GM12878 (cell line): ENCODE data around the gene ARID1A. TPM values are rescaled to one million over a fixed set of nuclear protein-coding genes. Genes with fewer than 3 reads are reported as not detected.

Experiments
- ATAC-seq: fragments of 200-7000 bp; cut with Tn5 transposase; 3 replicates; pipeline ENCODE4 v1.9.1; 2020; ENCODE audit warnings: mild to moderate bottlenecking, moderate library complexity
- BruUV-seq: library from RNA; stranded (reverse); fragments of 400-500 nt; replicated peaks from 2 replicates; lab custom pipeline; 2021; lab: Mats Ljungman, UMichigan
- CTCF ChIA-PET: fragments of 300-600 bp; sonication (Branson Sonifier 250); formaldehyde crosslinking; extraction: SDS; loops from one replicate; lab custom pipeline; 2021; ENCODE audit warnings: inconsistent platforms; lab: Yijun Ruan, JAX
- POLR2A ChIA-PET: fragments of 350-600 bp; formaldehyde crosslinking; extraction: SDS; loops from one replicate; lab custom pipeline; 2021; ENCODE audit warnings: inconsistent platforms; lab: Charles Lee
- RAD21 ChIA-PET: fragments of 300-600 bp; sonication (Branson Sonifier 250); formaldehyde crosslinking; loops from one replicate; lab custom pipeline; 2023; ENCODE audit warnings: antibody characterized with exemption; ENCODE audit not compliant: unreplicated experiment; lab: Charles Lee
- SMC1A ChIA-PET: fragments of 300-600 bp; sonication (Branson Sonifier 250); formaldehyde crosslinking; loops from one replicate; lab custom pipeline; 2023; ENCODE audit not compliant: unreplicated experiment, uncharacterized antibody; lab: Charles Lee
- DNase-seq: peaks from one replicate; pipeline ENCODE4 v3.0.0-alpha.2; 2011; ENCODE audit warnings: low read depth, low spot score
- FAIRE-seq: peaks from 3 replicates; lab custom pipeline; 2011; peaks lifted over from hg19 to GRCh38; lab: Jason Lieb, UNC
- H2AFZ ChIP-seq: 2 replicates; pipeline ENCODE4 v1.6.0; 2011; ENCODE audit warnings: low read depth, low read length, control low read depth; ENCODE audit not compliant: control insufficient read depth
- H3K27ac ChIP-seq: 2 replicates; pipeline ENCODE4 v1.5.1; 2011; ENCODE audit warnings: control low read depth; ENCODE audit not compliant: control insufficient read depth, insufficient read depth
- H3K27me3 ChIP-seq, 2 experiments: replicated peaks in 1 of 2; 2 replicates each; pipeline versions ENCODE4 v1.6.0 to v1.6.1; 2011; ENCODE audit warnings: low read length in 1 of 2; ENCODE audit not compliant: control insufficient read depth in 2 of 2, insufficient read depth in 2 of 2
- H3K36me3 ChIP-seq, 2 experiments: 2 replicates each; pipeline ENCODE4 v1.5.1; 2011; ENCODE audit warnings: low read length in 1 of 2; ENCODE audit not compliant: control insufficient read depth in 2 of 2, insufficient read depth in 2 of 2
- H3K4me1 ChIP-seq: 2 replicates; pipeline ENCODE4 v1.6.1; 2011; ENCODE audit warnings: mild to moderate bottlenecking, low read length, moderate library complexity, mixed read lengths; ENCODE audit not compliant: control insufficient read depth, insufficient read depth
- H3K4me2 ChIP-seq: 2 replicates; pipeline ENCODE4 v1.6.0; 2011; ENCODE audit warnings: control low read depth; ENCODE audit not compliant: control insufficient read depth, insufficient read depth
- H3K4me3 ChIP-seq: fragments of 200-600 bp; sonication (generic); 2 replicates; pipeline ENCODE4 v1.5.1; 2016
- H3K79me2 ChIP-seq: 2 replicates; pipeline ENCODE4 v1.6.0; 2011; ENCODE audit warnings: low read length; ENCODE audit not compliant: control insufficient read depth, insufficient read depth
- H3K9ac ChIP-seq: 2 replicates; pipeline ENCODE4 v1.8.0; 2011; ENCODE audit warnings: low read length, control low read depth, mixed read lengths; ENCODE audit not compliant: control insufficient read depth, insufficient read depth
- H3K9me3 ChIP-seq: replicated peaks from 3 replicates; pipeline ENCODE4 v1.5.1; 2011; ENCODE audit warnings: mild to moderate bottlenecking, low read length; ENCODE audit not compliant: control insufficient read depth, insufficient read depth
- H4K20me1 ChIP-seq: 2 replicates; pipeline ENCODE4 v1.6.0; 2011; ENCODE audit not compliant: control insufficient read depth, insufficient read depth
- GATAD2B ChIP-seq: fragments of 450-650 bp; conservative IDR thresholded peaks from 2 replicates; pipeline ENCODE4 v1.6.1; 2017; ENCODE audit warnings: low read depth, mild to moderate bottlenecking, moderate library complexity
- IKZF2 ChIP-seq, 2 experiments: fragments of 450-650 bp; IDR thresholded peaks; 2 replicates each; pipeline ENCODE4 v1.6.1; 2017; ENCODE audit warnings: mild to moderate bottlenecking in 2 of 2, moderate library complexity in 2 of 2
- NR2C1 ChIP-seq: fragments of 450-650 bp; IDR thresholded peaks from 2 replicates; pipeline ENCODE4 v1.6.1; 2017; ENCODE audit warnings: antibody characterized with exemption, mild to moderate bottlenecking, moderate library complexity
- NR2F1 ChIP-seq: fragments of 450-650 bp; conservative IDR thresholded peaks from 2 replicates; pipeline ENCODE4 v1.6.1; 2017; ENCODE audit warnings: mild to moderate bottlenecking
- POLR2A ChIP-seq: IDR thresholded peaks from 2 replicates; pipeline ENCODE4 v1.6.1; 2011; ENCODE audit warnings: low read depth, mild to moderate bottlenecking, low read length
- RBBP5 ChIP-seq: fragments of 200-600 bp; sonication (generic); conservative IDR thresholded peaks from 2 replicates; pipeline ENCODE4 v1.6.1; 2016
- RFX5 ChIP-seq: IDR thresholded peaks from 2 replicates; pipeline ENCODE4 v1.6.1; 2011; ENCODE audit warnings: low read depth, low read length, improper control_type of control experiment
- SMAD1 ChIP-seq: fragments of 450-650 bp; IDR thresholded peaks from 2 replicates; pipeline ENCODE4 v1.6.1; 2018; ENCODE audit warnings: mild to moderate bottlenecking, low read depth; ENCODE audit not compliant: partially characterized antibody
- WGBS: methylation state at CpG from one replicate; pipeline ENCODE4 v1.1.6; 2016; ENCODE audit warnings: low lambda C conversion rate; ENCODE audit not compliant: insufficient replicate concordance, insufficient coverage; ENCODE audit errors: missing lambda C conversion rate; 5-methylcytosine and 5-hydroxymethylcytosine counted together
- in situ Hi-C: fragments of 300-500 bp; cut with MboI; formaldehyde crosslinking; loops from 9 replicates; pipeline ENCODE4 v1.14.3; 2018; ENCODE audit warnings: mixed read lengths
- intact Hi-C: fragments of 100-400 bp; cut with micrococcal nuclease; formaldehyde crosslinking; loops from one replicate; pipeline ENCODE4 v1.14.2; 2022; ENCODE audit not compliant: unreplicated experiment
- polyA plus RNA-seq, 11 experiments: library from polyadenylated mRNA; depleted of rRNA in 4 of 11; unstranded in 6 of 11; stranded (reverse) in 5 of 11; fragments of >200 nt; fragmentation: Nextera tagmentation in 4 of 11; fragmentation: Illumina TruSeq in 1 of 11; extraction: Ambion mirVana in 4 of 11; extraction: Trizol in 1 of 11; gene quantifications; 1 replicate in 1 of 11; 2 replicates in 10 of 11; pipeline versions ENCODE4 v1.2.1 to v1.2.3, GENCODE V29; 2011 to 2016; ENCODE audit warnings: inconsistent platforms in 2 of 11, missing spikeins in 2 of 11, low read depth in 1 of 11
- total RNA-seq, 4 experiments: library from RNA; depleted of rRNA in 3 of 4; stranded (reverse); fragments of >200 nt in 3 of 4; fragmentation: Illumina TruSeq in 1 of 4; extraction: Trizol in 1 of 4; gene quantifications; 2 replicates each; pipeline versions ENCODE4 v1.2.1 to v1.2.3, GENCODE V29; 2013 to 2021
- TF ChIP-seq, protein P1 (sequence below): IDR thresholded peaks from 2 replicates; pipeline ENCODE4 v1.6.1; 2011; ENCODE audit warnings: borderline replicate concordance, low read depth, mild to moderate bottlenecking, moderate library complexity, low read length; ENCODE audit not compliant: insufficient read depth, poor library complexity, severe bottlenecking
- TF ChIP-seq, protein P2 (sequence below): IDR thresholded peaks from 2 replicates; pipeline ENCODE4 v1.6.1; 2011; ENCODE audit warnings: borderline replicate concordance, low read depth, mild to moderate bottlenecking, moderate library complexity, mixed read lengths, low read length; ENCODE audit not compliant: insufficient read depth; ENCODE audit errors: extremely low read length
- TF ChIP-seq, protein P3 (sequence below): fragments of 450-650 bp; IDR thresholded peaks from 2 replicates; pipeline ENCODE4 v1.6.1; 2017; ENCODE audit warnings: low read depth, mild to moderate bottlenecking, moderate library complexity

ARID1A gene
- total and polyA plus RNA-seq, 10 of the 15 experiments (the other 5 are each of a cell fraction or from before 2014, with no cell fraction given) = 10.0 to 98.0 (median 23.5) TPM

DNA sequence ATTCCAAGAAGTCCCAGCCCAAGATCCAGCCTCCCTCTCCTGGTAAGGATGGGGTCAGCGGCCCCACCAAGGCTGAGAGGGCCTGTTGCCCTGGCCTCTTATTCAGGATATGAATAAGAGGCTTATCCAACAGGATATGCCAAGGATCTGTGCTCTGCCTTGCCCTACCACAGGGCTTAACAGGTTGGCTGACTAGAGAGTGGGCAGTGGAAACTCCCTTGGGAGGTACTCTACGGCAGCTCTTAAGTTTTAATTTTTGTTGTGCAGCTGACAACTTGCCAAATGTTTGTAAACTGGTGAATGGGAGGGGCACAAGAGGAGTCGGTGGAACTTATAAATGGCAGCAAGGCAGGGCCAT, 75.4 kb downstream of the ARID1A start:
- H3K4me3 ChIP-seq = no peak overlapping the region
- no peaks in the 10 kb centered on the region for H3K9me3 ChIP-seq
- no peak overlapping the region for H3K4me2 ChIP-seq
- no peak overlapping the region for H2AFZ ChIP-seq
- no peak overlapping the region for H3K27ac ChIP-seq
- H3K79me2 ChIP-seq = no peaks in the 10 kb centered on the region; the same call in 1 of the 2 replicates
- POLR2A ChIA-PET = interaction anchor here (0.6 to 1.5 kb wide), 3 partner anchors 10 to 471 kb away, joined by 3 to 4 read pairs (median 3); no protein-coding TSS in a partner anchor
- H3K4me1 ChIP-seq = peaks cover 7% of the 10 kb centered on the region; the same call in 1 of the 2 replicates
- no peaks in the 10 kb centered on the region; the same call in 1 of the 2 replicates for H4K20me1 ChIP-seq
- BruUV-seq = no TSS peak
- RAD21 ChIA-PET = interaction anchor here (0.6 to 1.4 kb wide), 3 partner anchors 74 to 94 kb away, joined by 3 to 4 read pairs (median 4); no protein-coding TSS in a partner anchor
- H3K36me3 ChIP-seq = peaks cover 61 to 77% of the 10 kb centered on the region in 2 experiments
- H3K9ac ChIP-seq = no peak overlapping the region
- intact Hi-C loops = no loop called here
- no peaks in the 10 kb centered on the region for H3K27me3 ChIP-seq
- WGBS = 32% methylated on average over 3 of the region's 3 CpGs
- SMC1A ChIA-PET = interaction anchor here (0.6 to 2.0 kb wide), 8 partner anchors 15 to 233 kb away, joined by 3 to 7 read pairs (median 4); partner anchors contain the start of gene PIGV
- FAIRE-seq = no peak
- DNase-seq = no peak
- TF ChIP-seq SMAD1 (no peak), POLR2A (0 out of 2 replicates have a peak, but pooled peaks have one; percentile 9), RFX5 (no peak)
- TF ChIP-seq, all 136 proteins: peak for 1
- CTCF ChIA-PET = interaction anchor here (1.0 to 1.4 kb wide), 4 partner anchors 18 to 172 kb away, joined by 3 to 4 read pairs (median 4); no protein-coding TSS in a partner anchor
- in situ Hi-C loops = no loop called here
- ATAC-seq = no peak; the same call in 1 of the 3 replicates

GRCh38 chr1:26771643-26772321, 76.0 kb downstream of the ARID1A start:
- WGBS = 70% methylated on average over 2 of the region's 2 CpGs
- no peak for DNase-seq
- Histone ChIP-seq H2AFZ (no peak overlapping the region), H3K4me1 (peaks cover 7% of the 10 kb centered on the region; the same call in 1 of the 2 replicates), H3K4me3 (no peak overlapping the region), H3K36me3 (peaks cover 57 to 73% of the 10 kb centered on the region in 2 experiments), H4K20me1 (no peaks in the 10 kb centered on the region; the same call in 1 of the 2 replicates), H3K27me3 (no peaks in the 10 kb centered on the region), H3K27ac (no peak overlapping the region), H3K79me2 (no peaks in the 10 kb centered on the region; the same call in 1 of the 2 replicates), H3K9ac (no peak overlapping the region), H3K4me2 (no peak overlapping the region), H3K9me3 (no peaks in the 10 kb centered on the region)
- RAD21 ChIA-PET = interaction anchor here (0.6 to 1.4 kb wide), 3 partner anchors 74 to 94 kb away, joined by 3 to 4 read pairs (median 4); no protein-coding TSS in a partner anchor
- intact Hi-C loops = no loop called here
- FAIRE-seq = no peak
- CTCF ChIA-PET = interaction anchor here (1.0 to 1.4 kb wide), 4 partner anchors 16 to 173 kb away, joined by 3 to 4 read pairs (median 4); partner anchors contain the start of gene PIGV
- POLR2A ChIA-PET = interaction anchor here (0.6 to 1.5 kb wide), 2 partner anchors 10 to 471 kb away, joined by 3 to 4 read pairs; no protein-coding TSS in a partner anchor
- no TSS peak for BruUV-seq
- SMC1A ChIA-PET = interaction anchor here (0.6 to 2.0 kb wide), 11 partner anchors 10 to 234 kb away, joined by 3 to 7 read pairs (median 4); partner anchors contain the start of gene PIGV
- ATAC-seq = peak; percentile 58
- in situ Hi-C loops = no loop called here
- TF ChIP-seq NR2C1 = no peak
- no peak for TF ChIP-seq GATAD2B
- TF ChIP-seq IKZF2 (IDR thresholded peaks at IDR 0.05) = 0 out of 4 replicates have a peak, but pooled peaks of 1 of the 2 experiments have one; percentile 28
- TF ChIP-seq NR2F1 = peak; percentile 74
- TF ChIP-seq, protein P1, sequence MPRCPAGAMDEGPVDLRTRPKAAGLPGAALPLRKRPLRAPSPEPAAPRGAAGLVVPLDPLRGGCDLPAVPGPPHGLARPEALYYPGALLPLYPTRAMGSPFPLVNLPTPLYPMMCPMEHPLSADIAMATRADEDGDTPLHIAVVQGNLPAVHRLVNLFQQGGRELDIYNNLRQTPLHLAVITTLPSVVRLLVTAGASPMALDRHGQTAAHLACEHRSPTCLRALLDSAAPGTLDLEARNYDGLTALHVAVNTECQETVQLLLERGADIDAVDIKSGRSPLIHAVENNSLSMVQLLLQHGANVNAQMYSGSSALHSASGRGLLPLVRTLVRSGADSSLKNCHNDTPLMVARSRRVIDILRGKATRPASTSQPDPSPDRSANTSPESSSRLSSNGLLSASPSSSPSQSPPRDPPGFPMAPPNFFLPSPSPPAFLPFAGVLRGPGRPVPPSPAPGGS = no peak
- TF ChIP-seq, protein P2, sequence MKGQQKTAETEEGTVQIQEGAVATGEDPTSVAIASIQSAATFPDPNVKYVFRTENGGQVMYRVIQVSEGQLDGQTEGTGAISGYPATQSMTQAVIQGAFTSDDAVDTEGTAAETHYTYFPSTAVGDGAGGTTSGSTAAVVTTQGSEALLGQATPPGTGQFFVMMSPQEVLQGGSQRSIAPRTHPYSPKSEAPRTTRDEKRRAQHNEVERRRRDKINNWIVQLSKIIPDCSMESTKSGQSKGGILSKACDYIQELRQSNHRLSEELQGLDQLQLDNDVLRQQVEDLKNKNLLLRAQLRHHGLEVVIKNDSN = no peak
- no peak for TF ChIP-seq RBBP5
- TF ChIP-seq, protein P3, sequence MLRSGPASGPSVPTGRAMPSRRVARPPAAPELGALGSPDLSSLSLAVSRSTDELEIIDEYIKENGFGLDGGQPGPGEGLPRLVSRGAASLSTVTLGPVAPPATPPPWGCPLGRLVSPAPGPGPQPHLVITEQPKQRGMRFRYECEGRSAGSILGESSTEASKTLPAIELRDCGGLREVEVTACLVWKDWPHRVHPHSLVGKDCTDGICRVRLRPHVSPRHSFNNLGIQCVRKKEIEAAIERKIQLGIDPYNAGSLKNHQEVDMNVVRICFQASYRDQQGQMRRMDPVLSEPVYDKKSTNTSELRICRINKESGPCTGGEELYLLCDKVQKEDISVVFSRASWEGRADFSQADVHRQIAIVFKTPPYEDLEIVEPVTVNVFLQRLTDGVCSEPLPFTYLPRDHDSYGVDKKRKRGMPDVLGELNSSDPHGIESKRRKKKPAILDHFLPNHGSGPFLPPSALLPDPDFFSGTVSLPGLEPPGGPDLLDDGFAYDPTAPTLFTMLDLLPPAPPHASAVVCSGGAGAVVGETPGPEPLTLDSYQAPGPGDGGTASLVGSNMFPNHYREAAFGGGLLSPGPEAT = no peak
